HT-29 (cell line): ENCODE results near the gene ANAPC5. TPM values are rescaled to one million over a fixed set of nuclear protein-coding genes. Genes with fewer than 3 reads are reported as not detected.
"Not testable (repeated sequence)": the region's sequence is repeated elsewhere in the genome, so short reads cannot be mapped to it uniquely, and the experiment has no call there.

Experiments
- DNase-seq: peaks from one replicate; pipeline ENCODE4 v3.0.0-alpha.2; 2015; ENCODE audit warnings: low spot score
- total RNA-seq: library from RNA; depleted of rRNA; stranded (reverse); fragments of >200 nt; shearing (Covaris generic); gene quantifications from 2 replicates; pipeline ENCODE4 v1.2.3, GENCODE V29; 2014

The ANAPC5 gene
- total RNA-seq, 1 experiment from 2014 or later: 108 TPM

- DNase-seq: no peak
Measured at GRCh38 chr12:121318121-121318520, 34.1 kb downstream of the ANAPC5 start.

- DNase-seq: no peak
Measured at GRCh38 chr12:121314431-121314830, 37.8 kb downstream of the ANAPC5 start.

DNA sequence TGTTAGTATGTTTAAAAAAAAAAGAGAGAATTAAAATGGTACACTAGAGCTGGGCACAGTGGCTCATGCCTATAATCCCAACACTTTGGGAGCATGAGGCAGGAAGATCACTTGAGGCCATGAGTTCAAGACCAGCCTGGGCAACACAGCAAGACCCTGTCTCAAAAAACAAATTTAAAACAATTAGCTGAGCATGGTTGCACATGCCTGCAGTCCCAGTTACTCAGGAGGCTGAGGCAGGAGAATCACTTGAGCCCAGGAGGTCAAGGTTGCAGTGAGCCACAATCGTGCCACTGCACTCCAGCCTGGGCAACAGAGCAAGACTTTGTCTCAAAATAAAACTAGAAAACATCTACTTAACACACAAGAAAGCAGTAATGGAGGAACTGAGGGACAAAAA lies 42.0 kb downstream of the ANAPC5 start:
- not testable (repeated sequence) for DNase-seq

- DNase-seq: not testable (repeated sequence)
Measured at GRCh38 chr12:121307397-121307796, 44.8 kb downstream of the ANAPC5 start.

GRCh38 chr12:121304306-121304705 lies 47.9 kb downstream of the ANAPC5 start:
- DNase-seq: no peak

GRCh38 chr12:121301876-121302275 lies 50.3 kb downstream of the ANAPC5 start:
- no peak for DNase-seq

- DNase-seq: no peak
Measured at GRCh38 chr12:121300083-121300819, 52.0 kb downstream of the ANAPC5 start.

DNA sequence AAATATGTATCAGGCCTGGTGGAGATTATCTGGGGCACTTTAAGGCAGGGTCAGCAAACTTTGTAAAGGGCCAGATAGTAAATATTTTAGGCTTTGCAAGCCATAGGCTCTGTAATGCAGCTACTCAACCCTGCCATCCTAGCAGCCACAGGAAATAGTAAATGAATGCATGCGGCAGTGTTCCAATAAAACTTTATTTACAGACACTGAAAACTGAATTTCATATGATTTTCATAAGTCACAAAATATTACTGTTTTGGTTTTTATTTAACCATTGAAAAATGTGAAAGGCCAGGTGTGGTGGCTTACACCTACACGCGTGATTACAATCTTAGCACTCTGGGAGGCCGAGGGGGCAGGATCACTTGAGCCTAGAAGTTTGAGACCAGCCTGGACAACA lies 52.5 kb downstream of the ANAPC5 start:
- DNase-seq: no peak

GRCh38 chr12:121298411-121298810 lies 53.8 kb downstream of the ANAPC5 start:
- DNase-seq: not testable (repeated sequence)

DNA sequence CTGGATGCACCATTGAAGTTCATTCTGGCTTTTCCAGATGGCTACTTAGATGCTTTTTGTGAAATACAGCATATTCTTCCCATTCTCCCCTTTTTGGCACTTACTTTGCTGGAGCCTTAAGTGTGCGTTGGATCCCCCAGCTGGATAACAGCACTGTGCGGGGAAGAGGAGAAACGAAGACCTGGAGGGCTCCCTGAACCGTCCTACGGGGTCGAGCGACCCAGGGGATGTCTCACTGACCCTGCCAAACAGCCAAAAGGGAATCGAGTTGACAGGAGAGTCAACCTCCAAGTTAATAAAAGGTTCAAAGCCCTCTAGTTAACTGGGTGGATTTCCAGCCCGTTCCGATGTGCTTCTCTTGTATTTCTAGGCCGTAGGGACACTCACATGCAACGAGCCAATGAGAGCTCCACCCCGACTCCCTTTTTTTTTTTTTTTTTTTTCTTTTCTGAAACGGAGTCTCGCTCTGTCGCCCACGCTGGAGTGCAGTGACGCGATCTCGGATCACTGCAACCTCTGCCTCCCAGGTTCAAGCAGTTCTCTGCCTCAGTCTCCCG lies 54.7 kb downstream of the ANAPC5 start:
- peak; percentile 66 for DNase-seq

- DNase-seq: peak; percentile 85
Measured at GRCh38 chr12:121296618-121297434, 55.4 kb downstream of the ANAPC5 start, which contains the start of gene CAMKK2. CAMKK2 (minus strand) TSS chr12:121296709; CDS start chr12:121274526, 22,183 bp downstream.

- peak; percentile 37 for DNase-seq
Measured at GRCh38 chr12:121295746-121296617, 56.2 kb downstream of the ANAPC5 start.

GRCh38 chr12:121295116-121295745 lies 57.0 kb downstream of the ANAPC5 start:
- DNase-seq: no peak

- DNase-seq: no peak
Measured at GRCh38 chr12:121294151-121294889, 57.9 kb downstream of the ANAPC5 start.

DNA sequence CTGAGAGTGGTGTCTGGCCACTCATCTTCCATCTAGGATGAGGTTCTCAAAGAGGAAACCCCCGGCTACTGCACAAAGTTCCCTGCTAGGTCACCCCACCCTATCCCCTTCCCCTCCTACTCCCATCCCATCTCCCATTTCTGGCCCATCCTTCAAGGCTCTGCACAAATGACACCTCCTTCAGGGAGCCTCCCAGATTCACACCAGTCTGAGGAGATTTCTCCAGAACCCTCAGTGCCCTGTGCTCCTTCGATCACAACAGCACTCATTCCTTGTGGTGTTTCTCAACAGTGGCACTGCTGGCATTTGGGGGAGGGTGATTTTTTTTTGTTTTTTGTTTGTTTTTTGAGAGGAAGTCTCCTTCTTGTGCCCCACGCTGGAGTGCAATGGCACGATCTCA lies 58.6 kb downstream of the ANAPC5 start:
- DNase-seq: no peak

DNA sequence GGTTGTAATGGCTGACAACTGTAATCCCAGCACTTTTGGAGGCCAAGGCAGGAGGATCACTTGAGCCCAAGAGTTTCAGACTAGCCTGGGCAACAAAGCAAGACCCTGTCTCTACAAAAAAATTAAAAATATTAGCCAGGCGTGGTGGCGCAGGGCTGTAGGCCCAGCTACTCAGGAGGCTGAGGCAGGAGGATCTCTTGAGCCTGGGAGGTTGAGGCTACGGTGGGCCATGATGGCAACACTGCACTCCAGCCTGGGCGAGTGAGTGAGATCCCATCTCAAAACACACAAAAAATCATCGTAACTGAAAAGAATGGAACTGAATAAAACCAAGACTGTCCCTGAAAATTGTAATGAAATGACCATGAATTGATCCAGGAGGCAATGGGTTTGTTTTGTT lies 61.8 kb downstream of the ANAPC5 start:
- no peak for DNase-seq

DNA sequence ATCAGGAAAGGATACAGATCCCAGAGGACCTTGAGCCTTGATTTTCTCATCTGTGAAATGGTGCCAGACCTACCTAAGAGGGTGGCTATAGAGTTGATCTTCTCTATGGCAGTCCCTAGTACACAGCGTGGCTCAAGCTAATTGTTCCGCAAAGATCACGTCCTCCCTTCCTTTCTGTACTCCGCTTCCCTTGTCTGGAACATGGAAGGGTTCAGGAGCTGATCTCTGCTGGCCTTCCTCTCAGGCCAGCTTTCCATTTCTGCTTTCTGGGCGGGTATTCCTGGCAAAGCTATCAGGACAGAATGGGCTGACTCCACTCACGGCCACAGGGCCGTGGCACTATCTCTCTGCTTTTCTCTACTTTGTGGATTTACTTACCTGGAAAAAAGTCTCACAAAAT lies 62.2 kb downstream of the ANAPC5 start:
- DNase-seq: no peak

DNA sequence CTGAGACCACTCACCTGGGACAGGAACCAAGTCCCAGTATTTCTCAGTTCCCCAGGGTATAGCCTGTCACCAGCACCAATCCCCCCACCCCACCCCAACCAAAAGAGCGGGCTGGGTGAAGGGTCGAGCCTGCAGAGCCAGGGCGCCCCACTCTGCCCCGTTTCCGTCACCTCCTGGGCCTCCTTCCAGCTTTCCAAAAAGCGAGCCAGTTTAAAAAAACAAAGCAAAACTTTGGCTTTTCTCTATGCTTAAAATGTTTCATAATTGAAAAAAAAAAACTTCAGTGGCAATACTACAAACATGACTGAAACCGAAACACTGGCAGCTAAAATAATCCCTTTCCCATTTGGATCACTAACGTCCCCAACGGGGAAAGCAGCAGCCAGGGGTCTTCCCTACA lies 63.2 kb downstream of the ANAPC5 start:
- no peak for DNase-seq

DNA sequence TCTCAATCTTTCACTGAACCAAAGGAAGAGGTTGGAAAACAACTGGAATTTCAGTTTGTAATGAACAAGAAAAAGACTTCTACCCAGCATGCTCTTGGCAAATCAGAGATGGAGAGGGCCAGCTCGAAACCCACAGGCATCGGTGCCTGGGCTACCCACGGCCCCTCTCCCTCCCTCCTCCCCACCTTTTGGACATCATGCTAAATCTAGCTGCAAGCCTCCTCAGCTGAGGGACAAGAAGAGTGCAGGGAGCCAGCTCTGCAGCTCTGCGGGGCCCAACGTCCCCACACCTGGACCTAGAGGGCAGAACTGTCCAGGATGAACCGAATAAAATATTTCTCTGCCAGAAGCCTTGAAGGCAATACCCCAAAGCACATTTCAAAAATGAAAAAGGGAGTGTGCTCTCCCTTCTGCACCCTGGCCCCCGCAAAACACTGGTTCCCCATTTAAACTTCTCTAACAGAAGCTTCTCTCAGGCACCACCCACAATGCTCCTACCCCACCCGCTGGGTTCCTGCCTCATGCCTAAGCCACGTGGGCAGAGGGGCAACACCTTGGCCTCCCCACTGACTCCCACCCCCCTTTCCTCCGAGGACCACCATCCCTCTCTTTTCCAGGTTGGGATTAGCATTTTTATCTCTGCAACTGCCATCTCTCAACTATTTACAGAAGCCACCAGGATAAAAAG lies 63.9 kb downstream of the ANAPC5 start:
- DNase-seq: no peak
